NCI-H1417 (cell line): ENCODE measurements around the gene SOX5.
"Not testable (repeated sequence)": the region's sequence is repeated elsewhere in the genome, so short reads cannot be mapped to it uniquely, and the experiment has no call there.

Experiments
- DNase-seq, 3 experiments: peaks; one replicate each; lab custom pipeline; 2025; lab: John Stamatoyannopoulos, UW

SOX5 gene

GRCh38 chr12:23540572-23540971 lies 408.9 kb downstream of the SOX5 start:
- no peak for DNase-seq

GRCh38 chr12:23536293-23536692 lies 413.2 kb downstream of the SOX5 start:
- DNase-seq, result peak in 2 of 3 experiments; percentile 21 to 24

GRCh38 chr12:23535441-23535840 lies 414.0 kb downstream of the SOX5 start:
- DNase-seq, result no peak

- DNase-seq, result peak in 1 of 3 experiments; percentile 11
Measured at GRCh38 chr12:23534196-23534595, 415.3 kb downstream of the SOX5 start.

- DNase-seq, result no peak
Measured at GRCh38 chr12:23533699-23534098, 415.8 kb downstream of the SOX5 start.

GRCh38 chr12:23533265-23533664 lies 416.2 kb downstream of the SOX5 start:
- DNase-seq, result no peak

- no peak for DNase-seq
Measured at GRCh38 chr12:23528316-23528715, 421.2 kb downstream of the SOX5 start.

- no peak for DNase-seq
Measured at GRCh38 chr12:23525450-23526072, 423.9 kb downstream of the SOX5 start.

- no peak for DNase-seq
Measured at GRCh38 chr12:23523339-23523738, 426.1 kb downstream of the SOX5 start.

- not testable (repeated sequence) for DNase-seq
Measured at GRCh38 chr12:23519444-23519843, 430.0 kb downstream of the SOX5 start.

GRCh38 chr12:23515785-23516184 lies 433.7 kb downstream of the SOX5 start:
- DNase-seq, result not testable (repeated sequence)

GRCh38 chr12:23510484-23510883 lies 439.0 kb downstream of the SOX5 start:
- no peak for DNase-seq

- DNase-seq, result not testable (repeated sequence)
Measured at GRCh38 chr12:23509832-23510231, 439.6 kb downstream of the SOX5 start.

- DNase-seq, result not testable (repeated sequence)
Measured at GRCh38 chr12:23507785-23508184, 441.7 kb downstream of the SOX5 start.

GRCh38 chr12:23505736-23506135 lies 443.7 kb downstream of the SOX5 start:
- not testable (repeated sequence) for DNase-seq

- DNase-seq, result no peak
Measured at GRCh38 chr12:23504641-23505399, 444.6 kb downstream of the SOX5 start.

GRCh38 chr12:23504043-23504442 lies 445.4 kb downstream of the SOX5 start:
- no peak for DNase-seq

- no peak for DNase-seq
Measured at GRCh38 chr12:23503544-23503943, 445.9 kb downstream of the SOX5 start.

GRCh38 chr12:23502259-23502658 lies 447.2 kb downstream of the SOX5 start:
- no peak for DNase-seq

- no peak for DNase-seq
Measured at GRCh38 chr12:23495472-23495871, 454.0 kb downstream of the SOX5 start.

GRCh38 chr12:23493672-23494071 lies 455.8 kb downstream of the SOX5 start:
- peak in 1 of 3 experiments; percentile 13 for DNase-seq

- not testable (repeated sequence) for DNase-seq
Measured at GRCh38 chr12:23491029-23491428, 458.4 kb downstream of the SOX5 start.

- DNase-seq, result no peak
Measured at GRCh38 chr12:23488130-23488529, 461.3 kb downstream of the SOX5 start.

GRCh38 chr12:23484238-23484637 lies 465.2 kb downstream of the SOX5 start:
- DNase-seq, result no peak
